GM12891 (cell line): ENCODE measurements around the gene OR2AJ1.

ENCODE experiments used
- POLR2A ChIP-seq: IDR thresholded peaks from 2 replicates; pipeline ENCODE4 v1.6.1; 2011; ENCODE audit warnings: low read depth, low read length, control low read depth
- POLR2AphosphoS5 ChIP-seq: IDR thresholded peaks from 2 replicates; pipeline ENCODE4 v1.6.1; 2011; ENCODE audit warnings: low read depth, low read length, control low read depth

GRCh38 chr1:247933989-247934388 lies 9.3 kb downstream of the OR2AJ1 start:
- TF ChIP-seq POLR2AphosphoS5 (no peak), POLR2A (no peak)
